HEK293 (cell line): ENCODE data around the gene TRAF3.

Experiments
- CTCF ChIA-PET: fragments of 350-600 bp; formaldehyde crosslinking; extraction: SDS; loops from one replicate; lab custom pipeline; 2021; ENCODE audit warnings: antibody characterized with exemption; lab: Yijun Ruan, JAX
- POLR2A ChIA-PET: fragments of 300-600 bp; formaldehyde crosslinking; extraction: SDS; loops from one replicate; lab custom pipeline; 2020; ENCODE audit warnings: antibody characterized with exemption, inconsistent platforms; lab: Yijun Ruan, JAX
- H3K27ac ChIP-seq: fragments of 200-500 bp; sonication (Bioruptor generic); 2 replicates; pipeline ENCODE4 v1.5.1; 2014; ENCODE audit warnings: low read depth, low read length, control low read depth, inconsistent platforms; ENCODE audit errors: extremely low read depth
- H3K36me3 ChIP-seq, 2 experiments: fragments of 200-500 bp in 1 of 2; sonication (Bioruptor generic) in 1 of 2; 1 replicate in 1 of 2; 2 replicates in 1 of 2; pipeline ENCODE4 v1.5.1; 2014 to 2017; ENCODE audit warnings: inconsistent platforms in 2 of 2, low read length in 2 of 2; ENCODE audit not compliant: control insufficient read depth in 2 of 2, insufficient read depth in 1 of 2
- H3K4me1 ChIP-seq: fragments of 200-500 bp; sonication (Bioruptor generic); 2 replicates; pipeline ENCODE4 v1.5.1; 2014; ENCODE audit warnings: mild to moderate bottlenecking, low read length, inconsistent platforms; ENCODE audit not compliant: control insufficient read depth, insufficient read depth
- H3K4me3 ChIP-seq: 2 replicates; pipeline ENCODE4 v1.5.1; 2011; ENCODE audit warnings: low read depth, mild to moderate bottlenecking, control low read depth, low read length, moderate library complexity
- H3K9me3 ChIP-seq: fragments of 200-500 bp; sonication (Bioruptor generic); 2 replicates; pipeline ENCODE4 v1.5.1; 2014; ENCODE audit warnings: low read depth, low read length, inconsistent platforms; ENCODE audit not compliant: control insufficient read depth, insufficient read depth
- BCL11B ChIP-seq: fragments of 450-650 bp; formaldehyde crosslinking; IDR thresholded peaks from 2 replicates; pipeline ENCODE4 v1.5.1; 2016; ENCODE audit warnings: low read depth, missing biosample characterization, missing genetic modification characterization
- KLF10 ChIP-seq: fragments of 450-650 bp; IDR thresholded peaks from 2 replicates; pipeline ENCODE4 v1.5.1; 2018; ENCODE audit warnings: missing biosample characterization, mild to moderate bottlenecking, missing genetic modification characterization
- KLF7 ChIP-seq: fragments of 450-650 bp; formaldehyde crosslinking; IDR thresholded peaks from 2 replicates; pipeline ENCODE4 v1.5.1; 2016; ENCODE audit warnings: missing biosample characterization, missing genetic modification characterization, borderline replicate concordance
- PRDM1 ChIP-seq: fragments of 450-650 bp; formaldehyde crosslinking; IDR thresholded peaks from 2 replicates; pipeline ENCODE4; 2016; ENCODE audit warnings: missing biosample characterization, missing genetic modification characterization
- SALL2 ChIP-seq: fragments of 450-650 bp; formaldehyde crosslinking; IDR thresholded peaks from 2 replicates; pipeline ENCODE4 v1.5.0; 2017; ENCODE audit warnings: missing biosample characterization, mild to moderate bottlenecking, missing genetic modification characterization, borderline replicate concordance
- WT1 ChIP-seq: fragments of 450-650 bp; formaldehyde crosslinking; IDR thresholded peaks from 2 replicates; pipeline ENCODE4 v1.5.1; 2016; ENCODE audit warnings: missing biosample characterization, missing genetic modification characterization
- ZBTB20 ChIP-seq: fragments of 450-650 bp; formaldehyde crosslinking; IDR thresholded peaks from 2 replicates; pipeline ENCODE4 v1.5.1; 2016; ENCODE audit warnings: missing biosample characterization, missing genetic modification characterization
- ZNF16 ChIP-seq: fragments of 450-650 bp; formaldehyde crosslinking; IDR thresholded peaks from 2 replicates; pipeline ENCODE4 v1.5.1; 2016; ENCODE audit warnings: low read depth, missing biosample characterization, missing genetic modification characterization
- ZNF24 ChIP-seq: fragments of 450-650 bp; formaldehyde crosslinking; IDR thresholded peaks from 2 replicates; pipeline ENCODE4 v1.5.1; 2016; ENCODE audit warnings: missing biosample characterization, missing genetic modification characterization
- ZNF274 ChIP-seq, 2 experiments: fragments of 200-500 bp in 1 of 2; fragments of 450-650 bp in 1 of 2; sonication (Bioruptor generic) in 1 of 2; formaldehyde crosslinking in 1 of 2; IDR thresholded peaks; 2 replicates each; pipeline versions ENCODE4 v1.5.1 to v1.6.1; 2014 to 2016; ENCODE audit warnings: borderline replicate concordance in 1 of 2, inconsistent platforms in 1 of 2, low read length in 1 of 2, missing biosample characterization in 1 of 2, missing genetic modification characterization in 1 of 2
- ZNF324 ChIP-seq: fragments of 450-650 bp; formaldehyde crosslinking; IDR thresholded peaks from 2 replicates; pipeline ENCODE4 v1.5.1; 2016; ENCODE audit warnings: missing biosample characterization, missing genetic modification characterization
- ZNF350 ChIP-seq: fragments of 450-650 bp; formaldehyde crosslinking; IDR thresholded peaks from 2 replicates; pipeline ENCODE4 v1.5.0; 2017; ENCODE audit warnings: missing biosample characterization, mild to moderate bottlenecking, missing genetic modification characterization
- ZNF404 ChIP-seq: fragments of 450-650 bp; formaldehyde crosslinking; IDR thresholded peaks from 2 replicates; pipeline ENCODE4 v1.5.1; 2017; ENCODE audit warnings: missing biosample characterization, missing genetic modification characterization
- ZNF423 ChIP-seq: fragments of 450-650 bp; formaldehyde crosslinking; IDR thresholded peaks from 2 replicates; pipeline ENCODE4 v1.5.1; 2016; ENCODE audit warnings: missing biosample characterization, missing genetic modification characterization
- ZNF501 ChIP-seq: fragments of 450-650 bp; formaldehyde crosslinking; IDR thresholded peaks from 2 replicates; pipeline ENCODE4 v1.5.1; 2016; ENCODE audit warnings: missing biosample characterization, missing genetic modification characterization
- ZNF521 ChIP-seq: fragments of 450-650 bp; formaldehyde crosslinking; IDR thresholded peaks from 2 replicates; pipeline ENCODE4 v1.5.1; 2017; ENCODE audit warnings: missing biosample characterization, mild to moderate bottlenecking, missing genetic modification characterization
- ZNF561 ChIP-seq: fragments of 450-650 bp; IDR thresholded peaks from 2 replicates; pipeline ENCODE4 v1.5.1; 2018; ENCODE audit warnings: missing biosample characterization, missing genetic modification characterization, borderline replicate concordance
- ZNF677 ChIP-seq: fragments of 450-650 bp; IDR thresholded peaks from 2 replicates; pipeline ENCODE4 v1.5.0; 2018; ENCODE audit warnings: missing biosample characterization, mild to moderate bottlenecking, missing genetic modification characterization, moderate library complexity
- ZSCAN16 ChIP-seq: fragments of 450-650 bp; formaldehyde crosslinking; IDR thresholded peaks from 2 replicates; pipeline ENCODE4 v1.5.1; 2016; ENCODE audit warnings: missing biosample characterization, missing genetic modification characterization
- TF ChIP-seq, protein P1 (sequence below): fragments of 450-650 bp; formaldehyde crosslinking; conservative IDR thresholded peaks from 2 replicates; pipeline ENCODE4 v1.5.1; 2016; ENCODE audit warnings: low read depth, missing biosample characterization, missing genetic modification characterization
- TF ChIP-seq, protein P2 (sequence below): fragments of 450-650 bp; formaldehyde crosslinking; IDR thresholded peaks from 2 replicates; pipeline ENCODE4 v1.5.1; 2017; ENCODE audit warnings: missing biosample characterization, missing genetic modification characterization
- TF ChIP-seq, protein P3 (sequence below): fragments of 450-650 bp; formaldehyde crosslinking; IDR thresholded peaks from 2 replicates; pipeline ENCODE4 v1.5.1; 2016; ENCODE audit warnings: missing biosample characterization, missing genetic modification characterization

The TRAF3 gene

DNA sequence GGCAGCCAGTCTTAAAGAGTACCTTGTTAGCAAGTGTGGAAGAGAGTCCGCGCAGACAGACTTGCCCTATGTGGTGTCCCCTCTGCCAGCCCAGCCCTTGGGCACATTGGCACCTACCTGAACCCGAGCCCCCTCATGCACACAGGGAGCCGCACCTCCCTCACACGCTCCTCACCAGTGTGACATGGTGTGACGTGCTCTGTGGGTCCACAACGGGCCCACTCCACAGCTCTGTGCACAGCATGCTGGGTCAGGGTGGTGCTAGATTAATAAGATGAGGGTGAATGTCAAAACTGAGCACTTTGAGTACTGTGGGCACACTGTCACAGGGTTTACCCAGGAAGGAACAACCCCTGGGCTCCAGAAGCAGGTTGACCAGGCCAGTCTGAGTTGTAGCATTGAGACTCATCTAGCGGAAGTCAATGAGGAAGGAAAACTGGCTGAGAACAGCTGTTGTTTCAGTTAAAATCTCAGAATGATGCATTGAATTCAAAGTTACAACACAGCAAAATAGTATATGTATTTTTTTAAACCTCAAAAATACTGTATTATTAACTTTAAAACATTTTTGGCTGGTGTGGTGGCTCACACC is 91.8 kb downstream of the TRAF3 start:
- CTCF ChIA-PET: no interaction called here
- POLR2A ChIA-PET: no interaction called here
- Histone ChIP-seq H3K27ac (no peak overlapping the region), H3K9me3 (no peaks in the 10 kb centered on the region), H3K36me3 (peaks cover 0 to 43% of the 10 kb centered on the region in 2 experiments; a peak in 2 of 3 replicates), H3K4me1 (no peaks in the 10 kb centered on the region), H3K4me3 (no peak overlapping the region)
- TF ChIP-seq ZNF423 (tag by site-specific recombination) (no peak), ZNF677 (0 out of 2 replicates have a peak, but pooled peaks have one; percentile 32)

DNA sequence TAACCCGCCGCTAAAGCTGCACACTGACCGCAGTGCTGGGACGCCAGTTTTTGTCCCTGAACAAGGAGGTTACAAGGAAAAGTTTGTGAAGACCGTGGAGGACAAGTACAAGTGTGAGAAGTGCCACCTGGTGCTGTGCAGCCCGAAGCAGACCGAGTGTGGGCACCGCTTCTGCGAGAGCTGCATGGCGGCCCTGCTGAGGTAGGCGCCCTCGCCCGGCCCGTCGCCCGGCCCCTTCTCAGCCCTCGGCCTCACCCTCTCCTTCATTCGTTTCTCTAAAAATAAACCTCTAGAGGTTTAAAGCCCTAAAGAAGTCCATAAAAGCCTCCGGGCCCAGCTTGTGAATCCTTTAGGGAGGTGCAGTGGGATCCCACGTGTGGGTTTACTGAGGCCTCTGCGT is 93.0 kb downstream of the TRAF3 start:
- Histone ChIP-seq H3K4me1 (no peaks in the 10 kb centered on the region), H3K27ac (no peak overlapping the region), H3K36me3 (peaks cover 0 to 44% of the 10 kb centered on the region in 2 experiments; a peak in 2 of 3 replicates), H3K4me3 (no peak overlapping the region), H3K9me3 (no peaks in the 10 kb centered on the region)
- TF ChIP-seq KLF7 (tag by site-specific recombination): no peak
- no peak for TF ChIP-seq ZNF350 (tag by site-specific recombination)
- no peak for TF ChIP-seq ZNF404
- no peak for TF ChIP-seq ZNF501 (tag by site-specific recombination)
- TF ChIP-seq, protein P1, sequence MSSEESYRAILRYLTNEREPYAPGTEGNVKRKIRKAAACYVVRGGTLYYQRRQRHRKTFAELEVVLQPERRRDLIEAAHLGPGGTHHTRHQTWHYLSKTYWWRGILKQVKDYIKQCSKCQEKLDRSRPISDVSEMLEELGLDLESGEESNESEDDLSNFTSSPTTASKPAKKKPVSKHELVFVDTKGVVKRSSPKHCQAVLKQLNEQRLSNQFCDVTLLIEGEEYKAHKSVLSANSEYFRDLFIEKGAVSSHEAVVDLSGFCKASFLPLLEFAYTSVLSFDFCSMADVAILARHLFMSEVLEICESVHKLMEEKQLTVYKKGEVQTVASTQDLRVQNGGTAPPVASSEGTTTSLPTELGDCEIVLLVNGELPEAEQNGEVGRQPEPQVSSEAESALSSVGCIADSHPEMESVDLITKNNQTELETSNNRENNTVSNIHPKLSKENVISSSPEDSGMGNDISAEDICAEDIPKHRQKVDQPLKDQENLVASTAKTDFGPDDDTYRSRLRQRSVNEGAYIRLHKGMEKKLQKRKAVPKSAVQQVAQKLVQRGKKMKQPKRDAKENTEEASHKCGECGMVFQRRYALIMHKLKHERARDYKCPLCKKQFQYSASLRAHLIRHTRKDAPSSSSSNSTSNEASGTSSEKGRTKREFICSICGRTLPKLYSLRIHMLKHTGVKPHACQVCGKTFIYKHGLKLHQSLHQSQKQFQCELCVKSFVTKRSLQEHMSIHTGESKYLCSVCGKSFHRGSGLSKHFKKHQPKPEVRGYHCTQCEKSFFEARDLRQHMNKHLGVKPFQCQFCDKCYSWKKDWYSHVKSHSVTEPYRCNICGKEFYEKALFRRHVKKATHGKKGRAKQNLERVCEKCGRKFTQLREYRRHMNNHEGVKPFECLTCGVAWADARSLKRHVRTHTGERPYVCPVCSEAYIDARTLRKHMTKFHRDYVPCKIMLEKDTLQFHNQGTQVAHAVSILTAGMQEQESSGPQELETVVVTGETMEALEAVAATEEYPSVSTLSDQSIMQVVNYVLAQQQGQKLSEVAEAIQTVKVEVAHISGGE (tag by site-specific recombination): no peak
- TF ChIP-seq ZNF324: no peak
- no peak for TF ChIP-seq ZNF561 (tag by site-specific recombination)
- TF ChIP-seq SALL2 (tag by site-specific recombination): no peak
- TF ChIP-seq ZBTB20: no peak
- no peak for TF ChIP-seq ZSCAN16
- TF ChIP-seq, protein P2, sequence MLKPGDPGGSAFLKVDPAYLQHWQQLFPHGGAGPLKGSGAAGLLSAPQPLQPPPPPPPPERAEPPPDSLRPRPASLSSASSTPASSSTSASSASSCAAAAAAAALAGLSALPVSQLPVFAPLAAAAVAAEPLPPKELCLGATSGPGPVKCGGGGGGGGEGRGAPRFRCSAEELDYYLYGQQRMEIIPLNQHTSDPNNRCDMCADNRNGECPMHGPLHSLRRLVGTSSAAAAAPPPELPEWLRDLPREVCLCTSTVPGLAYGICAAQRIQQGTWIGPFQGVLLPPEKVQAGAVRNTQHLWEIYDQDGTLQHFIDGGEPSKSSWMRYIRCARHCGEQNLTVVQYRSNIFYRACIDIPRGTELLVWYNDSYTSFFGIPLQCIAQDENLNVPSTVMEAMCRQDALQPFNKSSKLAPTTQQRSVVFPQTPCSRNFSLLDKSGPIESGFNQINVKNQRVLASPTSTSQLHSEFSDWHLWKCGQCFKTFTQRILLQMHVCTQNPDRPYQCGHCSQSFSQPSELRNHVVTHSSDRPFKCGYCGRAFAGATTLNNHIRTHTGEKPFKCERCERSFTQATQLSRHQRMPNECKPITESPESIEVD (tag by site-specific recombination): no peak
- no peak for TF ChIP-seq WT1 (tag by site-specific recombination)
- no peak for TF ChIP-seq PRDM1 (tag by site-specific recombination)
- no peak for TF ChIP-seq KLF10
- TF ChIP-seq ZNF24 (tag by site-specific recombination): no peak
- TF ChIP-seq ZNF16: no peak
- TF ChIP-seq BCL11B (tag by site-specific recombination): no peak
- TF ChIP-seq ZNF274 (IDR thresholded peaks at IDR 0.05; ENCODE audit: low read length): no peak
- no peak for TF ChIP-seq ZNF274 (tag by site-specific recombination; IDR thresholded peaks at IDR 0.05; ENCODE audit: borderline replicate concordance)
- TF ChIP-seq, protein P3, sequence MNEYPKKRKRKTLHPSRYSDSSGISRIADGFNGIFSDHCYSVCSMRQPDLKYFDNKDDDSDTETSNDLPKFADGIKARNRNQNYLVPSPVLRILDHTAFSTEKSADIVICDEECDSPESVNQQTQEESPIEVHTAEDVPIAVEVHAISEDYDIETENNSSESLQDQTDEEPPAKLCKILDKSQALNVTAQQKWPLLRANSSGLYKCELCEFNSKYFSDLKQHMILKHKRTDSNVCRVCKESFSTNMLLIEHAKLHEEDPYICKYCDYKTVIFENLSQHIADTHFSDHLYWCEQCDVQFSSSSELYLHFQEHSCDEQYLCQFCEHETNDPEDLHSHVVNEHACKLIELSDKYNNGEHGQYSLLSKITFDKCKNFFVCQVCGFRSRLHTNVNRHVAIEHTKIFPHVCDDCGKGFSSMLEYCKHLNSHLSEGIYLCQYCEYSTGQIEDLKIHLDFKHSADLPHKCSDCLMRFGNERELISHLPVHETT (tag by site-specific recombination): no peak
- no peak for TF ChIP-seq ZNF521
- ChIA-PET POLR2A (no interaction called here), CTCF (no interaction called here)
